SK-N-SH treated with all-trans-retinoic acid at 6 μM for 48 hours (cell line): ENCODE data around the gene SHC3.

Source experiments
- ATAC-seq: fragments of 200-7000 bp; cut with Tn5 transposase; 3 replicates; pipeline ENCODE4 v1.9.1; 2020; ENCODE audit warnings: mild to moderate bottlenecking, moderate library complexity
- ARNTL ChIP-seq: fragments of 450-650 bp; formaldehyde crosslinking; IDR thresholded peaks from 2 replicates; pipeline ENCODE4 v1.5.0; 2020; ENCODE audit warnings: low read depth, mild to moderate bottlenecking, moderate library complexity, borderline replicate concordance
- BACH2 ChIP-seq: fragments of 250-450 bp; sonication (Bioruptor Pico); IDR thresholded peaks from 2 replicates; pipeline ENCODE4 v1.9.0; 2021; ENCODE audit warnings: mild to moderate bottlenecking, borderline replicate concordance
- CREB5 ChIP-seq: fragments of 250-450 bp; sonication (Bioruptor Pico); IDR thresholded peaks from 2 replicates; pipeline ENCODE4 v1.5.1; 2020; ENCODE audit warnings: low read depth, mild to moderate bottlenecking, moderate library complexity
- ESRRG ChIP-seq: fragments of 250-450 bp; sonication (Bioruptor Pico); IDR thresholded peaks from 2 replicates; pipeline ENCODE4 v1.6.1; 2021; ENCODE audit warnings: mild to moderate bottlenecking
- GLIS3 ChIP-seq: fragments of 250-450 bp; sonication (Bioruptor Pico); IDR thresholded peaks from 2 replicates; pipeline ENCODE4 v1.5.0; 2020; ENCODE audit warnings: mild to moderate bottlenecking, moderate library complexity
- ISL1 ChIP-seq: fragments of 250-450 bp; sonication (Bioruptor Pico); IDR thresholded peaks from 2 replicates; pipeline ENCODE4 v2.1.2; 2022; ENCODE audit warnings: mild to moderate bottlenecking, moderate library complexity
- OSR1 ChIP-seq: fragments of 250-450 bp; sonication (Bioruptor Pico); IDR thresholded peaks from 2 replicates; pipeline ENCODE4 v1.8.0; 2022; ENCODE audit warnings: moderate library complexity, mild to moderate bottlenecking, inconsistent platforms
- PATZ1 ChIP-seq: fragments of 250-450 bp; sonication (Bioruptor Pico); IDR thresholded peaks from 2 replicates; pipeline ENCODE4 v1.8.0; 2020; ENCODE audit warnings: mild to moderate bottlenecking, moderate library complexity, borderline replicate concordance
- POU6F1 ChIP-seq: fragments of 250-450 bp; sonication (Bioruptor Pico); IDR thresholded peaks from 2 replicates; pipeline ENCODE4 v1.8.0; 2021; ENCODE audit warnings: low read depth, mild to moderate bottlenecking, moderate library complexity, borderline replicate concordance
- PPARA ChIP-seq: fragments of 250-450 bp; sonication (Bioruptor Pico); IDR thresholded peaks from 2 replicates; pipeline ENCODE4 v1.5.0; 2020; ENCODE audit warnings: mild to moderate bottlenecking, borderline replicate concordance
- RARB ChIP-seq: fragments of 250-450 bp; sonication (Bioruptor Pico); IDR thresholded peaks from 2 replicates; pipeline ENCODE4 v1.8.0; 2021; ENCODE audit warnings: mild to moderate bottlenecking, moderate library complexity
- SNAI2 ChIP-seq: fragments of 250-450 bp; sonication (Bioruptor Pico); IDR thresholded peaks from 2 replicates; pipeline ENCODE4 v1.5.0; 2020; ENCODE audit warnings: mild to moderate bottlenecking, moderate library complexity
- TCF4 ChIP-seq: fragments of 250-450 bp; sonication (Bioruptor Pico); IDR thresholded peaks from 2 replicates; pipeline ENCODE4 v1.8.0; 2021; ENCODE audit warnings: mild to moderate bottlenecking, moderate library complexity, borderline replicate concordance
- TOX ChIP-seq: fragments of 250-450 bp; sonication (Bioruptor Pico); IDR thresholded peaks from 2 replicates; pipeline ENCODE4 v1.8.0; 2021; ENCODE audit warnings: mild to moderate bottlenecking, moderate library complexity, borderline replicate concordance
- TSHZ2 ChIP-seq: fragments of 250-450 bp; sonication (Bioruptor Pico); IDR thresholded peaks from 2 replicates; pipeline ENCODE4 v1.5.0; 2020; ENCODE audit warnings: mild to moderate bottlenecking, moderate library complexity
- ZC3H10 ChIP-seq: fragments of 250-450 bp; sonication (Bioruptor Pico); IDR thresholded peaks from 2 replicates; pipeline ENCODE4 v1.5.1; 2021; ENCODE audit warnings: mild to moderate bottlenecking, moderate library complexity
- ZFP3 ChIP-seq: fragments of 250-450 bp; sonication (Bioruptor Pico); IDR thresholded peaks from 2 replicates; pipeline ENCODE4 v1.5.0; 2020; ENCODE audit warnings: mild to moderate bottlenecking, moderate library complexity
- ZFP30 ChIP-seq: fragments of 450-650 bp; formaldehyde crosslinking; IDR thresholded peaks from 2 replicates; pipeline ENCODE4 v1.5.0; 2022; ENCODE audit warnings: mild to moderate bottlenecking, moderate library complexity
- ZNF70 ChIP-seq: fragments of 450-650 bp; formaldehyde crosslinking; IDR thresholded peaks from 2 replicates; pipeline ENCODE4 v1.5.0; 2020; ENCODE audit warnings: mild to moderate bottlenecking, moderate library complexity
- ZNF8 ChIP-seq: fragments of 450-650 bp; formaldehyde crosslinking; IDR thresholded peaks from 2 replicates; pipeline ENCODE4 v1.5.0; 2020; ENCODE audit warnings: mild to moderate bottlenecking, moderate library complexity

Gene SHC3

GRCh38 chr9:88985616-88986015 is 193.0 kb downstream of the SHC3 start:
- ATAC-seq: no peak
- TF ChIP-seq PATZ1 (CRISPR knock-in tag): no peak
- no peak for TF ChIP-seq ARNTL (CRISPR knock-in tag)
- no peak for TF ChIP-seq SNAI2

- ATAC-seq: no peak
- no peak for TF ChIP-seq TCF4 (CRISPR knock-in tag)
- TF ChIP-seq GLIS3 (CRISPR knock-in tag): no peak
- TF ChIP-seq RARB (CRISPR knock-in tag): no peak
- no peak for TF ChIP-seq OSR1 (CRISPR knock-in tag)
- TF ChIP-seq ZFP30 (CRISPR knock-in tag): no peak
- TF ChIP-seq BACH2 (CRISPR knock-in tag): no peak
- TF ChIP-seq ESRRG (CRISPR knock-in tag): no peak
- TF ChIP-seq ISL1 (CRISPR knock-in tag): no peak
- TF ChIP-seq ZNF8: no peak
- TF ChIP-seq SNAI2: no peak
- no peak for TF ChIP-seq ZFP3 (CRISPR knock-in tag)
- no peak for TF ChIP-seq PATZ1 (CRISPR knock-in tag)
- no peak for TF ChIP-seq CREB5 (CRISPR knock-in tag)
- TF ChIP-seq ARNTL (CRISPR knock-in tag): no peak
- TF ChIP-seq ZC3H10: no peak
- TF ChIP-seq PPARA (CRISPR knock-in tag): no peak
- no peak for TF ChIP-seq TSHZ2 (CRISPR knock-in tag)
- TF ChIP-seq TOX (CRISPR knock-in tag): no peak
- TF ChIP-seq ZNF70 (CRISPR knock-in tag): no peak
- no peak for TF ChIP-seq POU6F1 (CRISPR knock-in tag)
These were observed 194.1 kb downstream of the SHC3 start for GRCh38 chr9:88984543-88984883.

- no peak for TF ChIP-seq OSR1 (CRISPR knock-in tag)
- TF ChIP-seq ZNF8: no peak
- ATAC-seq: no peak
These were observed 194.6 kb downstream of the SHC3 start for GRCh38 chr9:88983865-88984542.
